ENCODE measurements around the gene PLD5. TPM values are rescaled to one million over a fixed set of nuclear protein-coding genes. Genes with fewer than 3 reads are reported as not detected.

Gene PLD5
- total and polyA plus RNA-seq, 4 donors, result under 0.01 to 0.17 (median 0.05) TPM; not detected in 1

GRCh38 chr1:242515555-242515954 is 8.9 kb downstream of the PLD5 start:
- H3K36me3 ChIP-seq (ENCODE audit: control insufficient read depth in 4 of 4, insufficient read depth in 3 of 4, low read depth in 1 of 4, low read length in 3 of 4), result no peaks in the 10 kb centered on the region
- peaks cover 0 to 3% (median 0%) of the 10 kb centered on the region in 4 donors for H3K9me3 ChIP-seq (ENCODE audit: control insufficient read depth in 4 of 4, low read length in 3 of 4)
- H3K9ac ChIP-seq (ENCODE audit: low read depth in 1 of 2, low read length in 2 of 2), result no peak overlapping the region
- no peak overlapping the region for H3K27ac ChIP-seq (ENCODE audit: low read depth in 1 of 2, low read length in 2 of 2)
- no peak for TF ChIP-seq CTCF (IDR thresholded peaks at IDR 0.05; ENCODE audit: low read depth, low read length, missing input control)
- H3K4me3 ChIP-seq (ENCODE audit: low read depth in 1 of 3, low read length in 3 of 3), result no peak overlapping the region
- WGBS, result 24% methylated on average over 2 of the region's 2 CpGs
- peaks cover 0 to 8% (median 0%) of the 10 kb centered on the region in 4 donors for H3K27me3 ChIP-seq (ENCODE audit: control insufficient read depth in 4 of 4, insufficient read depth in 4 of 4, low read length in 3 of 4)
- DNase-seq (ENCODE audit: low spot score), result no peak
- H3K4me1 ChIP-seq (ENCODE audit: control insufficient read depth in 4 of 4, insufficient read depth in 4 of 4, low read length in 3 of 4), result no peaks in the 10 kb centered on the region

- WGBS, result 85% methylated on average over 12 of the region's 12 CpGs
Observed at GRCh38 chr1:242506724-242507123, 17.8 kb downstream of the PLD5 start.

More at GRCh38 chr1:242506724-242507123, 17.8 kb downstream of the PLD5 start:
- DNase-seq (ENCODE audit: low spot score), result no peak
- Histone ChIP-seq H3K27ac (ENCODE audit: low read depth in 1 of 2, low read length in 2 of 2) (no peak overlapping the region), H3K4me3 (ENCODE audit: low read depth in 1 of 3, low read length in 3 of 3) (no peak overlapping the region), H3K9me3 (ENCODE audit: control insufficient read depth in 4 of 4, low read length in 3 of 4) (peaks cover 0 to 2% (median 0%) of the 10 kb centered on the region in 4 donors), H3K27me3 (ENCODE audit: control insufficient read depth in 4 of 4, insufficient read depth in 4 of 4, low read length in 3 of 4) (peaks cover 0 to 2% (median 0%) of the 10 kb centered on the region in 4 donors), H3K36me3 (ENCODE audit: control insufficient read depth in 4 of 4, insufficient read depth in 3 of 4, low read depth in 1 of 4, low read length in 3 of 4) (no peaks in the 10 kb centered on the region), H3K4me1 (ENCODE audit: control insufficient read depth in 4 of 4, insufficient read depth in 4 of 4, low read length in 3 of 4) (no peaks in the 10 kb centered on the region), H3K9ac (ENCODE audit: low read depth in 1 of 2, low read length in 2 of 2) (no peak overlapping the region)
- TF ChIP-seq SP1 (IDR thresholded peaks at IDR 0.05), result no peak
- no peak for TF ChIP-seq GABPA (IDR thresholded peaks at IDR 0.05 in 1 of 2, conservative IDR thresholded peaks at IDR 0.05 in 1 of 2)
- TF ChIP-seq RAD21 (IDR thresholded peaks at IDR 0.05), result no peak
- TF ChIP-seq MAX (IDR thresholded peaks at IDR 0.05), result no peak
- TF ChIP-seq JUND (IDR thresholded peaks at IDR 0.05), result no peak
- no peak for TF ChIP-seq RXRA (IDR thresholded peaks at IDR 0.05)
- no peak for TF ChIP-seq TAF1 (conservative IDR thresholded peaks at IDR 0.05)
- TF ChIP-seq ATF3 (IDR thresholded peaks at IDR 0.05), result no peak
- TF ChIP-seq HNF4A (conservative IDR thresholded peaks at IDR 0.05), result no peak
- TF ChIP-seq FOXA1 (IDR thresholded peaks at IDR 0.05), result no peak
- no peak for TF ChIP-seq HNF4G (IDR thresholded peaks at IDR 0.05)
- no peak for TF ChIP-seq NR2F2 (IDR thresholded peaks at IDR 0.05)
- no peak for TF ChIP-seq REST (IDR thresholded peaks at IDR 0.05)
- no peak for TF ChIP-seq EGR1 (IDR thresholded peaks at IDR 0.05; ENCODE audit: low read depth in 2 of 2)
- TF ChIP-seq CTCF (IDR thresholded peaks at IDR 0.05; ENCODE audit: low read depth, low read length, missing input control), result no peak
- no peak for TF ChIP-seq FOXA2 (IDR thresholded peaks at IDR 0.05)
- TF ChIP-seq YY1 (IDR thresholded peaks at IDR 0.05), result no peak
- no peak for TF ChIP-seq ZBTB33 (IDR thresholded peaks at IDR 0.05)

All from liver (tissue), 9 donors.